ENCODE data around the gene KDM2B. TPM values are rescaled to one million over a fixed set of nuclear protein-coding genes. Genes with fewer than 3 reads are reported as not detected.

KDM2B gene
- total RNA-seq, 2 donors from 2014 or later: 14.7 to 24.5 TPM

GRCh38 chr12:121610239-121611149 is 29.7 kb upstream of the KDM2B start:
- Histone ChIP-seq H3K4me1 (no peaks in the 10 kb centered on the region), H3K9me3 (no peaks in the 10 kb centered on the region), H3K9ac (ENCODE audit: low read depth in 2 of 2, low read length in 2 of 2) (no peak overlapping the region), H3K4me3 (no peak overlapping the region), H3K27me3 (no peaks in the 10 kb centered on the region), H3K36me3 (no peaks in the 10 kb centered on the region), H3K27ac (peak overlapping the region; percentile 17)
- no peak for TF ChIP-seq CTCF (IDR thresholded peaks at IDR 0.05)
- DNase-seq: no peak
- intact Hi-C loops (cut with DNase I): no loop called here

- Histone ChIP-seq H3K4me1 (no peaks in the 10 kb centered on the region), H3K9ac (ENCODE audit: low read depth in 2 of 2, low read length in 2 of 2) (no peak overlapping the region), H3K4me3 (no peak overlapping the region), H3K9me3 (no peaks in the 10 kb centered on the region), H3K36me3 (no peaks in the 10 kb centered on the region), H3K27me3 (no peaks in the 10 kb centered on the region), H3K27ac (no peak overlapping the region)
- DNase-seq: no peak
- no peak for TF ChIP-seq CTCF (IDR thresholded peaks at IDR 0.05)
- intact Hi-C loops (cut with DNase I): no loop called here
Measured at GRCh38 chr12:121608301-121608700, 27.5 kb upstream of the KDM2B start.

GRCh38 chr12:121603581-121603980 is 22.8 kb upstream of the KDM2B start:
- H3K36me3 ChIP-seq: no peaks in the 10 kb centered on the region
- no peak overlapping the region for H3K9ac ChIP-seq (ENCODE audit: low read depth in 2 of 2, low read length in 2 of 2)
- intact Hi-C loops (cut with DNase I): no loop called here
- peaks cover 5% of the 10 kb centered on the region for H3K4me1 ChIP-seq
- no peak overlapping the region for H3K4me3 ChIP-seq
- H3K27ac ChIP-seq: no peak overlapping the region
- no peak for TF ChIP-seq CTCF (IDR thresholded peaks at IDR 0.05)
- no peaks in the 10 kb centered on the region for H3K27me3 ChIP-seq
- no peaks in the 10 kb centered on the region for H3K9me3 ChIP-seq
- no peak for DNase-seq

GRCh38 chr12:121602766-121603165 is 21.9 kb upstream of the KDM2B start:
- no peak overlapping the region for H3K4me3 ChIP-seq
- no peak overlapping the region for H3K27ac ChIP-seq
- no peak for TF ChIP-seq CTCF (IDR thresholded peaks at IDR 0.05)
- no peaks in the 10 kb centered on the region for H3K27me3 ChIP-seq
- peaks cover 6% of the 10 kb centered on the region for H3K4me1 ChIP-seq
- H3K9ac ChIP-seq (ENCODE audit: low read depth in 2 of 2, low read length in 2 of 2): no peak overlapping the region
- no peaks in the 10 kb centered on the region for H3K36me3 ChIP-seq
- H3K9me3 ChIP-seq: no peaks in the 10 kb centered on the region
- no peak for DNase-seq
- intact Hi-C loops (cut with DNase I): no loop called here

GRCh38 chr12:121600702-121601336 is 20.0 kb upstream of the KDM2B start:
- peak; percentile 69 for DNase-seq

More at GRCh38 chr12:121600702-121601336, 20.0 kb upstream of the KDM2B start:
- H3K27me3 ChIP-seq: no peaks in the 10 kb centered on the region
- TF ChIP-seq CTCF (IDR thresholded peaks at IDR 0.05): no peak
- H3K4me1 ChIP-seq: peaks cover 6% of the 10 kb centered on the region
- no peak overlapping the region for H3K4me3 ChIP-seq
- intact Hi-C loops (cut with DNase I): no loop called here
- H3K9me3 ChIP-seq: no peaks in the 10 kb centered on the region
- H3K36me3 ChIP-seq: no peaks in the 10 kb centered on the region
- H3K27ac ChIP-seq: peak overlapping the region; percentile 22
- peak overlapping the region in 1 of 2 donors; percentile 32 for H3K9ac ChIP-seq (ENCODE audit: low read depth in 2 of 2, low read length in 2 of 2)
